Measurements from ENCODE around the gene ATF7IP2. TPM values are rescaled to one million over a fixed set of nuclear protein-coding genes. Genes with fewer than 3 reads are reported as not detected.

The ATF7IP2 gene
- total and polyA plus RNA-seq, 2 donors (not counting 3 experiments of a cell fraction or from before 2014, with no cell fraction given), result 9.7 to 14.6 TPM

DNA sequence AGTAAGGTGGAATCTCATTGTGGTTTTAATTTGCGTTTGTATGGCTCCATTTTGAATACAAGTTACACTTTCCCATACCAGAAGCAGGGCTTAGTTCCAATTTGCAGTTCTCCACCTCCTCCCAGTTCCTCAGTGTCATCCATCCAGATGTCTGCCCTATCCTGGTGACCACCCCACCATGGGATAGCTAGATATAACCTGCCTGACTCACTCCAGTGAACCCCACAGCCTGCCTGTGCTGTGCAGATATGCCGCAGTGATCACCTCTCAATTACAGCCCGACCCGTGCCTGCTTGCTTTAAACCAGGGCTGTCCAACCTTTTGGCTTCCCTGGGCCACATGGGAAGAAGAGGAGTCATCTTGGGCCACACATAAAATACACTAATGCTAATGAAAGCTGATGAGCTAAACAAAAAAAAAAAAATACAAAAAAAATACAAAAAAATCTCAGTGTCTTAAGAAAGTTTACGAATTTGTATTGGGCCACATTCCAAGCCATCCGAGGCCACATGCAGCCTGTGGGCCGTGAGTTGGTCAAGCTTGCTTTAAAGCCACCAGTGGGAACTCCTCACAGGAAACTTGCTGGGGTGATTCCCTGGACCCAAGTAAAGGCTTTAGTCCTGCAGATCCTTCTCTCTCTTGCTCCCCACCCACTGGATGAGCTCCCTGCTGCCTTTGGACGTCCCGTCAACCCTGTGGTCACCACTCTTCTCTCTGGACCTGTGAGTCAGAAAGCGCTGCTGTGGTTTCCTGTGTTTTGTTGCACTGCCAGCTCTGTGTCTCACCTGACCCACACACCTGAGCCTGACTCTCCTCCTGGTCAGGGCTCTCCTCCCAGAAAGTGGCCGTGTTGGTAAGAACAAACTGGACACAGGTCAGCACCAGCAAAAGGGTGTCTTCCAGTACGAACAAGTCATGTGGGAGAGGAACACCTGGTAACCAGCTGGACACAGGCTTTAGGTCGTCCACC lies 111.6 kb downstream of the ATF7IP2 start:
- H4K20me1 ChIP-seq (replicated peaks; ENCODE audit: control insufficient read depth, extremely low read depth, insufficient read depth, low read length), result no peaks in the 10 kb centered on the region
- no peaks in the 10 kb centered on the region for H3K27me3 ChIP-seq (ENCODE audit: control insufficient read depth in 2 of 2, insufficient read depth in 2 of 2, low read length in 2 of 2)
- FAIRE-seq, result no peak
- no peak for TF ChIP-seq MYC (IDR thresholded peaks at IDR 0.05; ENCODE audit: low read depth, low read length)
- H3K4me2 ChIP-seq (ENCODE audit: insufficient read depth, low read length), result no peak overlapping the region
- H3K9ac ChIP-seq (replicated peaks; ENCODE audit: extremely low read depth, insufficient read depth, low read length), result no peak overlapping the region
- CTCF ChIA-PET, result interaction anchor here (0.8 to 1.5 kb wide), 2 partner anchors 12 to 26 kb away, joined by 3 to 6 read pairs; no protein-coding TSS in a partner anchor
- no peaks in the 10 kb centered on the region for H3K9me1 ChIP-seq (replicated peaks; ENCODE audit: control insufficient read depth, extremely low read depth, insufficient read depth, low read length)
- intact Hi-C loops (cut with micrococcal nuclease), result no loop called here
- no peaks in the 10 kb centered on the region for H3K36me3 ChIP-seq (ENCODE audit: control insufficient read depth in 2 of 2, extremely low read depth in 1 of 2, insufficient read depth in 2 of 2, low read length in 2 of 2)
- DNase-seq (ENCODE audit: low read depth, low spot score), result no peak
- no TSS peak for BruUV-seq (replicated peaks)
- dilution Hi-C loops (cut with MboI; ENCODE audit: extremely low pct_ligation_motif_present, low sequenced_read_pairs), result no loop called here
- no peak overlapping the region for H3K4me3 ChIP-seq (replicated peaks in 1 of 3; ENCODE audit: insufficient read depth in 1 of 3, low read depth in 1 of 3, low read length in 3 of 3)
- H3K9me3 ChIP-seq (replicated peaks; ENCODE audit: control insufficient read depth, insufficient read depth, low read length), result no peaks in the 10 kb centered on the region
- POLR2A ChIA-PET, result no interaction called here
- no peak overlapping the region for H3K27ac ChIP-seq (ENCODE audit: insufficient read depth, low read depth, low read length)
- no peaks in the 10 kb centered on the region for H3K79me2 ChIP-seq (ENCODE audit: control insufficient read depth, insufficient read depth, low read length)
- H3K4me1 ChIP-seq (ENCODE audit: control insufficient read depth, extremely low read depth, insufficient read depth, low read length), result no peaks in the 10 kb centered on the region
- no peak overlapping the region for H2AFZ ChIP-seq (ENCODE audit: low read depth, low read length)

DNA sequence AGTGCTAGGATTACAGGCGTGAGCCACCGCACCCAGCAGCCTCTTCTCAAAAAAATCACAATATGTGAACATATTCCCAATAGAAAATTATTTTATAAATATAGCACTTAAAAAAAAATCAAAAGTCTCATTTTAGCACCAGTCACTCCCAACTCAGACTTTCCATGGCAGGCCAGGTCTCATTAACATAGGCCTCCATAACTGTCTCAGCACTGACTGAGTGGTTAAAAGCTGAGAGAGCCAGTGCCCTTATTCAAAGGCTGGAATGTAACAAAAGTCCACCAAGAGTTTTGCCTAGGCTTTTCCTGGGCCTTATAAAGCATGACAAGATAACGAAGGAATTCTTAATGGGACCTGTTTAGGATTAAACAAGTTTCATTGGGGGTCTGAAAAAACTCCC lies 114.7 kb downstream of the ATF7IP2 start:
- Histone ChIP-seq H3K9me1 (replicated peaks; ENCODE audit: control insufficient read depth, extremely low read depth, insufficient read depth, low read length) (no peaks in the 10 kb centered on the region), H3K27ac (ENCODE audit: insufficient read depth, low read depth, low read length) (no peak overlapping the region), H4K20me1 (replicated peaks; ENCODE audit: control insufficient read depth, extremely low read depth, insufficient read depth, low read length) (no peaks in the 10 kb centered on the region), H3K79me2 (ENCODE audit: control insufficient read depth, insufficient read depth, low read length) (no peaks in the 10 kb centered on the region), H2AFZ (ENCODE audit: low read depth, low read length) (no peak overlapping the region), H3K4me1 (ENCODE audit: control insufficient read depth, extremely low read depth, insufficient read depth, low read length) (no peaks in the 10 kb centered on the region), H3K4me2 (ENCODE audit: insufficient read depth, low read length) (no peak overlapping the region), H3K9ac (replicated peaks; ENCODE audit: extremely low read depth, insufficient read depth, low read length) (no peak overlapping the region), H3K27me3 (ENCODE audit: control insufficient read depth in 2 of 2, insufficient read depth in 2 of 2, low read length in 2 of 2) (no peaks in the 10 kb centered on the region), H3K4me3 (replicated peaks in 1 of 3; ENCODE audit: insufficient read depth in 1 of 3, low read depth in 1 of 3, low read length in 3 of 3) (no peak overlapping the region), H3K9me3 (replicated peaks; ENCODE audit: control insufficient read depth, insufficient read depth, low read length) (no peaks in the 10 kb centered on the region), H3K36me3 (ENCODE audit: control insufficient read depth in 2 of 2, extremely low read depth in 1 of 2, insufficient read depth in 2 of 2, low read length in 2 of 2) (no peaks in the 10 kb centered on the region)
- DNase-seq (ENCODE audit: low read depth, low spot score) (no peak), FAIRE-seq (no peak)
- ChIA-PET CTCF (interaction anchor here (0.7 kb wide), 1 partner anchor 64 kb away, joined by 3 read pairs; no protein-coding TSS in a partner anchor), POLR2A (no interaction called here)
- TF ChIP-seq, protein P1, sequence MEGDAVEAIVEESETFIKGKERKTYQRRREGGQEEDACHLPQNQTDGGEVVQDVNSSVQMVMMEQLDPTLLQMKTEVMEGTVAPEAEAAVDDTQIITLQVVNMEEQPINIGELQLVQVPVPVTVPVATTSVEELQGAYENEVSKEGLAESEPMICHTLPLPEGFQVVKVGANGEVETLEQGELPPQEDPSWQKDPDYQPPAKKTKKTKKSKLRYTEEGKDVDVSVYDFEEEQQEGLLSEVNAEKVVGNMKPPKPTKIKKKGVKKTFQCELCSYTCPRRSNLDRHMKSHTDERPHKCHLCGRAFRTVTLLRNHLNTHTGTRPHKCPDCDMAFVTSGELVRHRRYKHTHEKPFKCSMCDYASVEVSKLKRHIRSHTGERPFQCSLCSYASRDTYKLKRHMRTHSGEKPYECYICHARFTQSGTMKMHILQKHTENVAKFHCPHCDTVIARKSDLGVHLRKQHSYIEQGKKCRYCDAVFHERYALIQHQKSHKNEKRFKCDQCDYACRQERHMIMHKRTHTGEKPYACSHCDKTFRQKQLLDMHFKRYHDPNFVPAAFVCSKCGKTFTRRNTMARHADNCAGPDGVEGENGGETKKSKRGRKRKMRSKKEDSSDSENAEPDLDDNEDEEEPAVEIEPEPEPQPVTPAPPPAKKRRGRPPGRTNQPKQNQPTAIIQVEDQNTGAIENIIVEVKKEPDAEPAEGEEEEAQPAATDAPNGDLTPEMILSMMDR (IDR thresholded peaks at IDR 0.05; ENCODE audit: extremely low read depth in 1 of 2, insufficient read depth in 1 of 2, low read depth in 1 of 2, low read length in 2 of 2), result no peak
- TF ChIP-seq, protein P2, sequence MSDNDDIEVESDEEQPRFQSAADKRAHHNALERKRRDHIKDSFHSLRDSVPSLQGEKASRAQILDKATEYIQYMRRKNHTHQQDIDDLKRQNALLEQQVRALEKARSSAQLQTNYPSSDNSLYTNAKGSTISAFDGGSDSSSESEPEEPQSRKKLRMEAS (IDR thresholded peaks at IDR 0.05; ENCODE audit: insufficient read depth, insufficient read length), result no peak
- TF ChIP-seq GATA2 (IDR thresholded peaks at IDR 0.05; ENCODE audit: insufficient read depth, insufficient read length, low read depth, low read length) (no peak), MYC (IDR thresholded peaks at IDR 0.05; ENCODE audit: low read depth, low read length) (no peak), FOS (IDR thresholded peaks at IDR 0.05; ENCODE audit: borderline replicate concordance, insufficient read depth, low read length) (no peak), POLR2AphosphoS5 (IDR thresholded peaks at IDR 0.05; ENCODE audit: insufficient read depth, low read depth, low read length) (no peak), POLR2A (IDR thresholded peaks at IDR 0.05; ENCODE audit: low read depth, low read length) (no peak), JUN (IDR thresholded peaks at IDR 0.05; ENCODE audit: borderline replicate concordance, insufficient read depth, insufficient read length, low read depth) (no peak), EZH2 (IDR thresholded peaks at IDR 0.05; ENCODE audit: borderline replicate concordance, low read depth, low read length, severe bottlenecking) (no peak)
- dilution Hi-C loops (cut with MboI; ENCODE audit: extremely low pct_ligation_motif_present, low sequenced_read_pairs) (no loop called here), intact Hi-C loops (cut with micrococcal nuclease) (no loop called here)
- no TSS peak for BruUV-seq (replicated peaks)
